ENCODE measurements around the gene HNRNPUL1.

DNA sequence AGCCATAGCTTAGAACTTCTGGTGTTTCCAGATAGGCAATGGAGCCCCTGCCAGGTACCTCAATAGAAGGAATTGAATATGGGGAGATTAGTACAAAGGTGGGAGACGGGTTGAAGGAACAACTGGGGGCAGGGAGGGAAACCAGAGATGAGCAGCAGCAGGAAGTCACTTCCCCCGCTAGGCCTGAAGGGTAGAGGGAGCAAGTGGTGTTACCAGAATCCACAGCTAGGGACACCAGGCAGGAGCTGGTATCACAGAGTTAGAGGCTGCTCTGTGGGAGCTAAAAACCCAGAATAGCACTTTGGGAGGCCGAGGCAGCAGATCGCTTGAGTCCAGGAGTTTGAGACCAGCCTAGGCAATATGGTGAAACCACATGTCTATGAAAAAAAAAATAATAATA lies 15.3 kb upstream of the HNRNPUL1 start:
- TF ChIP-seq TARDBP (IDR thresholded peaks at IDR 0.05) (no peak), ARNT (IDR thresholded peaks at IDR 0.05) (no peak), ZNF384 (IDR thresholded peaks at IDR 0.05) (no peak), SP1 (IDR thresholded peaks at IDR 0.05) (no peak)

Measured in HEK293T (cell line).